Measurements from ENCODE around the gene ERICH6B.

The ERICH6B gene

DNA sequence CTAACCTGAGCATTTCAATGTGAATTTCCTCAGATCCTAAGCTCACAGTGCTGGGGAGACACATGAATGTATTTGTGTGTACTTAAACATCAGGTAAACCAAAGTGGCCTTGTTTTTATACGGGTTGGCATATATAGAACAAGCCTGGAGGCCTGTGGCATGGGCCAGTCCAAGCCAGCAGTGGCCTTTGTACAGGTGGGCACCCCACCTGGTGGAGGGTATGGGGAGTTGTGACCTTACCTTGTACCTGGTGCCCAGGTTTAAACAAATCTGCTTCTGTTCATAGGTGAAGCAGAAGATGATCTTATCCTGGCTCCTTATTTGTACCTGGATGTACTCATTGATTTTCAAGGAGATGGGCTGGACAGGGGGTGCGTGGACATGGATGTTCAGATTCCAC is 71.0 kb downstream of the ERICH6B start:
- Mint-ChIP-seq H3K27ac (no peak overlapping the region), H3K4me1 (peaks cover 7% of the 10 kb centered on the region), H3K4me3 (no peak overlapping the region), H3K27me3 (ENCODE audit: low read depth, poor library complexity) (peaks cover 2% of the 10 kb centered on the region), H3K9me3 (no peaks in the 10 kb centered on the region), H3K36me3 (ENCODE audit: low read depth) (no peaks in the 10 kb centered on the region)
- TF ChIP-seq CTCF (IDR thresholded peaks at IDR 0.05): no peak
- no peak for DNase-seq

DNA sequence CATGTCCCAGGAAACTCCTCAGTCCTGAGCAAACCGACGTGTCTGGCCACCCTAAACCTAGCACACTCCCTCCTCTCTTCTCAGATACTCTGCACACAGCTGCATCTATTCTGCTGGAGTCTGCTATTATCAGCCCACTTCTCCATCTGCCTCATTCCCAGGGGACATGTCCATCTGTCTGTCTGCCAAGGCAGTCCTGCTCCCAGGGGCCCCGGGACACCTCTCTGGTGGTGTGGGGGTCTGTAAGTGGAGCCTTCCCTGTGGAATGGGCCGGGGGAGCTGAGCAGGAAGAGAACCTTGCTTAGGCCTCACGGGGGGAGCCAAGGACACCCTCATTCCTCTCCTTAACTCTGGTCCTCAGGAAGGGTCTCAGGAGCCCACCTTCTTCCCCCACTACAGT is 72.7 kb downstream of the ERICH6B start:
- Mint-ChIP-seq H3K36me3 (ENCODE audit: low read depth) (no peaks in the 10 kb centered on the region), H3K9me3 (no peaks in the 10 kb centered on the region), H3K27ac (no peak overlapping the region)

DNA sequence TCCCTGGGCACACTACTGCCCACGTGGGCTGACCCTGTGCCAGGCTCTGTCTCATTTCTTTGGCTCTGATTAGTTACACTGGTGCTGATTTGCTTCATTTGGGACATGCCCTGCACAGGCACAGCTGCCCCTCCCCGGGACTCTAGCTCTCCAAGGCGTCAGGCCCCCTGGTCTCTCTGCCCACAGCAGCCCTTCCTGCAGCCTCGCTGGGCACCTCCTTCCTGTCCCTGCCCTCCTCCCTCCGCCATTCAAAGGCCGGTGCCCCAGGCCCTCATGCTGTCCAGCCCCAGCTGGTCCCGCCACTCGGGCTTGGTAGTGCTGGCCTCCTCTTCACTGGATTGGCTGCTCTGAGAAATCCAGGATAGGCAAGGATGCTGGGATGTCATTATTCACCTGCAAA is 73.1 kb downstream of the ERICH6B start:
- no peak overlapping the region for H3K27ac Mint-ChIP-seq
- H3K4me3 Mint-ChIP-seq: no peak overlapping the region
- no peak for TF ChIP-seq CTCF (IDR thresholded peaks at IDR 0.05)
- no peaks in the 10 kb centered on the region for H3K9me3 Mint-ChIP-seq
- H3K27me3 Mint-ChIP-seq (ENCODE audit: low read depth, poor library complexity): peaks cover 4% of the 10 kb centered on the region
- DNase-seq: no peak
- H3K4me1 Mint-ChIP-seq: no peaks in the 10 kb centered on the region
- no peaks in the 10 kb centered on the region for H3K36me3 Mint-ChIP-seq (ENCODE audit: low read depth)

More for the DNA sequence above, 72.7 kb downstream of the ERICH6B start:
- no peak for TF ChIP-seq CTCF (IDR thresholded peaks at IDR 0.05)
- H3K27me3 Mint-ChIP-seq (ENCODE audit: low read depth, poor library complexity): peaks cover 4% of the 10 kb centered on the region
- no peak for DNase-seq
- H3K4me3 Mint-ChIP-seq: no peak overlapping the region
- no peaks in the 10 kb centered on the region for H3K4me1 Mint-ChIP-seq

- H3K4me1 Mint-ChIP-seq: no peaks in the 10 kb centered on the region
- H3K27ac Mint-ChIP-seq: no peak overlapping the region
- no peak for DNase-seq
Measured at GRCh38 chr13:45541806-45542205, 73.7 kb downstream of the ERICH6B start.

GRCh38 chr13:45540864-45541263 is 74.7 kb downstream of the ERICH6B start:
- Mint-ChIP-seq H3K36me3 (ENCODE audit: low read depth) (no peaks in the 10 kb centered on the region), H3K9me3 (no peaks in the 10 kb centered on the region), H3K27me3 (ENCODE audit: low read depth, poor library complexity) (peaks cover 4% of the 10 kb centered on the region), H3K4me1 (no peaks in the 10 kb centered on the region), H3K27ac (no peak overlapping the region), H3K4me3 (no peak overlapping the region)
- no peak for DNase-seq
- TF ChIP-seq CTCF (IDR thresholded peaks at IDR 0.05): no peak

More at GRCh38 chr13:45541806-45542205, 73.7 kb downstream of the ERICH6B start:
- Mint-ChIP-seq H3K9me3 (no peaks in the 10 kb centered on the region), H3K4me3 (no peak overlapping the region), H3K27me3 (ENCODE audit: low read depth, poor library complexity) (peaks cover 4% of the 10 kb centered on the region), H3K36me3 (ENCODE audit: low read depth) (no peaks in the 10 kb centered on the region)
- no peak for TF ChIP-seq CTCF (IDR thresholded peaks at IDR 0.05)

GRCh38 chr13:45540195-45540594 is 75.3 kb downstream of the ERICH6B start:
- Mint-ChIP-seq H3K36me3 (ENCODE audit: low read depth) (peaks cover 1% of the 10 kb centered on the region), H3K27ac (no peak overlapping the region), H3K4me3 (no peak overlapping the region), H3K27me3 (ENCODE audit: low read depth, poor library complexity) (peaks cover 4% of the 10 kb centered on the region), H3K4me1 (no peaks in the 10 kb centered on the region), H3K9me3 (no peaks in the 10 kb centered on the region)
- DNase-seq: no peak
- no peak for TF ChIP-seq CTCF (IDR thresholded peaks at IDR 0.05)

Measured in nephron progenitor cell (in vitro differentiated cells).